NCI-H1417 (cell line): ENCODE data around the gene CLEC2D.
A peak's percentile ranks its signal among the peaks of the same experiment; 100 is the strongest.
"Not testable (repeated sequence)": the region's sequence is repeated elsewhere in the genome, so short reads cannot be mapped to it uniquely, and the experiment has no call there.

ENCODE experiments used
- DNase-seq, 3 experiments: peaks; one replicate each; lab custom pipeline; 2025; lab: John Stamatoyannopoulos, UW

Gene CLEC2D, protein sequence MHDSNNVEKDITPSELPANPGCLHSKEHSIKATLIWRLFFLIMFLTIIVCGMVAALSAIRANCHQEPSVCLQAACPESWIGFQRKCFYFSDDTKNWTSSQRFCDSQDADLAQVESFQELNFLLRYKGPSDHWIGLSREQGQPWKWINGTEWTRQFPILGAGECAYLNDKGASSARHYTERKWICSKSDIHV

DNA sequence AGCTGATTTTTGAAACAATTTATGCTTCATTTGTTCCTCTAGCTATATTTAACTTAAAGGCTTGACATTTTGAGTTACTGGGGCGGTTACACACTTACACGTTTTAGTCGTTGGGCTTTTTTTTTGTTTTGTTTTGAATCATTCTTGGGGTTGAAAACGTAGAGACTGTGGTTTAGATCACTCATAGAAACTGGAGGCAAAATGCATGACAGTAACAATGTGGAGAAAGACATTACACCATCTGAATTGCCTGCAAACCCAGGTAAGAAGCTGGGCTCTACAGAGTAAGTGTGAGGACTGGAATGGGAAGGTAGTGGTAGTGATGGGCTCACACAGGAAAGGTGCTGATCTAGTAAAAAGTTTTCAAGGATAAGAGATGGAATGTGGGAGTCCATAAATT is at the start of gene CLEC2D:
Gene CLEC2D, plus strand, starts transcription at position 180 of the 400 bp plus-strand sequence. Its CDS starts 22 bp downstream, at position 202.
- DNase-seq = no peak

DNA sequence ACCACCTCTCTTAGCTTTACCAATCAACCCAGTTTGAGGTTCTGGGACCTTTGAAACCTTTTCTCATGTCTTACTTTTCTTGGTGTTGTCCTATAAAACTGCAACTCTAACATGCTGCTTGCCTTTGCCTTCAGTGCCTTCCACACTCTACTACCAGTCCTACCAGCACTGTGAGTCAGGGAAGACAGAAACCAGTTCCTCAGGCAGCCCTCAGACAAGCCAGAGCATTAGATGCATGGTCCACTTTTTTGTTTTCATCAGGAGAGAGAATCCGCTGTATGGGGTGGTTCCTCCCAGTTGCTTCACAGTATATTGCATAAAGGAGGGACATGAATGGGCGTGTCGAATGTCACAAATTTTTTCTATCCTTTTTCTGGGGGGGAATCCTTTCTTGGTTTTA is 44.5 kb upstream of the CLEC2D start:
- DNase-seq = no peak

DNA sequence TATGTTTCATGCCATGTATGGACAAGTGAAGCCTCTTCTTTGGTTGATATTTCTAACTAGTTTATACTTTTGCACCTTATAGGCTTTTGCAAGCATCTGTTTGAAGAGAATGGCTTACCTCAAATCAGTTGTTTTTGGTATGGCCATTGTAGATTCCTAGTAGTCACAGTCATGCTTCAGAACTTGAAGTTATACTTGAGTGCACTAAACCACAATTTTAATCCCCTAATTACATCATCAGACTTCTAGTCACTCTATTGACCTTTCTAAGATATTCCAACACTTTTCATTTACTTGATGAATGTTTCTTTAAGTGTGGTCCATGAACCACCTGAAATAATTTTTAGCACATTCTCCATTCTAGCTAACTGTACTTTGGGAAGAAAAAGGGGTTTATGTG is 43.2 kb upstream of the CLEC2D start:
- DNase-seq = no peak

DNA sequence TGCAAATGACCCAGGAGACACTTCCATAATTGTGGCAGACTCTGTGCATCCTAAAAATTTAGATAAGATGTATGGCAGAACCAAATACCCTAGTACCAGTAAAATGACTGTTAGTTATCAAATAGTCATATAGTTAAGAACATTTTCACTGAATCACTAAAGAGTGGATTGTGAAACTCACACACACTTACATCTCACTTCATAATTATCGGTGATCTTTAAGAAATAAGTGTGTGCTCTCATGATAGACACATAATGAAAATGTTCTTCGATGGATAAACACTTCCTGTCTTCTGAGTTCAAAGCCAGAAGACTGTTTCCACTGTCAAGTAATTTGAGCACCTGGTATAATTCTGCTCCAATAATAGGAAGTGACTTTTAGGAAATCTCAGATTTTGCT is 42.7 kb upstream of the CLEC2D start:
- no peak for DNase-seq

DNA sequence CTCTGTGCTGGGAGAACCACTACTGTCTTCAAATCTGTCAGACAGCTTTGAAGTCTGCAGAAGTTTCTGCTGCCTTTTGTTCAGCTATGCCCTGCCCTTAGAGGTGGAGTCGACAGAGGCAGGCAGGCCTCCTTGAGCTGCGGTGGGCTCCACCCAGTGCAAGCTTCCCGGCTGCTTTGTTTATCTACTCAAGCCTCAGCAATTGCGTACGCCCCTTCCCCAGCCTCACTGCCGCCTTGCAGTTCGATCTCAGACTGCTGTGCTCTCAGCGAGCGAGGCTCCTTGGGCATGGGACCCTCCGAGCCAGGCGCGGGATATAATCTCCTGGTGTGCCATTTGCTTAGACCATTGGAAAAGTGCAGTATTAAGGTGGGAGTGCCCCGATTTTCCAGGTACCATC is 36.7 kb upstream of the CLEC2D start:
- DNase-seq = no peak

DNA sequence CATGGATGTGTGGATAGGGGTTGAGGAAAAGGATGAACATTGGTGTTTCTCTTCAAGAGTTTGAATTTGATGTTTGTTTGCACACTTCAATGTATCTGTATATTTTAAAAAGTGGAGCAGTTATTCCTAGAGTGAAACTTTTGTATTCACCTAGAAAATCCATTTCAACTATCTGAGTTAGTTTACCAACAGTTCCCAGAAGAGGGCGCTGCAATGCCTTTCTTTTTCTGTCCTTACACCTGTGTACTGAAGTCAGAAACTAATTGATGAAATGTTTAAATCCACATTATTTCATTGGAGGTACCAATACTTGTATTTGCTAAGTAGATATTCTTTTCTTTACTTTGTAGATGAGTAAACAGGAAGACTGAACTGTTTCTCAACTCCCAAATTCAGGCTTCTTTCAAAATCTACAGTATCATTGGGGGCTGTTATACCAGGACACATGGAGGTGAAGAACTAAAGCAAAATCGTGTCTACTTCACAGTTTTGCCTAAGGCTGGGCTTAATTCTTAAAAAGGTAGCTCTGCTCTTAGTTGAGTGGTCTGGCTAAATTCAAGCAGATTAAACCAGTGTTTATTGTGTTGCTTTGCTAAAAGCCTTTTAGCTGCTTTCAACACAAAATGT is 35.2 kb upstream of the CLEC2D start:
- peak; percentile 8 to 71 (median 26) for DNase-seq

DNA sequence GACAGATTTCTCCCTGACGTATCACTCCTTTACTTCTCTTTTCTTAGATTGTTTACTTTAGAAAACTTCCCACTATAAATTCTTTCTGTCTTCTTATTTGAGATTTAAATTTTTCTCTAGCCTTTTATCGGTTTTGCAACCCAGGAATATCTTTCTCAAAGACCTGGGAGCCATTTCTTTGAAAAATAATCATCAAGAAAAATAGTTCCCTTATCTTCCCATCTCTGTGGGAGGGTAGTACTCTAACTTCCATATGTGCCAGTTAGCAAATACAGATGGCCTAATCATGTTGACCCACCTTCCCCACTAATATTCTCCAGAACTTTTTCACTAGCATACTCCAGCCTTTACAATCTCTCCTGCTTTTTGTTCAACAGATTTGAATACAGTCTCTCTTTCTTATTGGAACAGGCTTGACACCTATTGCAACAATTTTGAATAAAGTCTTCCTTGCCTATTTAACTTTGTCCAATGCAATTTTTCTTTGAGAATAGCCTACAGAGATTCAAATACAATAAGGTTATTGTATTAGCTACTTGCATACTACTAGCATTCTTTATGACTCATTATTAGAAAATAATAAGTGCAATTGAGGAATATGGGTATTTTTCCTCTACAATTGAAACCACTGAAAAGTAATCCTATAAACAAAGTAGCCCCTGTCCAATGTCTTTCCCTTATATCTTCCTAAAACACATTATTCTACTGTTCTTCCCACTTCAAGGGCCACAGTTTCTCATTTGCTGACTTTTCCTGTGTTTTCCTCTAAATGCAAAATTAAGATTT is 34.4 kb upstream of the CLEC2D start:
- DNase-seq = no peak

DNA sequence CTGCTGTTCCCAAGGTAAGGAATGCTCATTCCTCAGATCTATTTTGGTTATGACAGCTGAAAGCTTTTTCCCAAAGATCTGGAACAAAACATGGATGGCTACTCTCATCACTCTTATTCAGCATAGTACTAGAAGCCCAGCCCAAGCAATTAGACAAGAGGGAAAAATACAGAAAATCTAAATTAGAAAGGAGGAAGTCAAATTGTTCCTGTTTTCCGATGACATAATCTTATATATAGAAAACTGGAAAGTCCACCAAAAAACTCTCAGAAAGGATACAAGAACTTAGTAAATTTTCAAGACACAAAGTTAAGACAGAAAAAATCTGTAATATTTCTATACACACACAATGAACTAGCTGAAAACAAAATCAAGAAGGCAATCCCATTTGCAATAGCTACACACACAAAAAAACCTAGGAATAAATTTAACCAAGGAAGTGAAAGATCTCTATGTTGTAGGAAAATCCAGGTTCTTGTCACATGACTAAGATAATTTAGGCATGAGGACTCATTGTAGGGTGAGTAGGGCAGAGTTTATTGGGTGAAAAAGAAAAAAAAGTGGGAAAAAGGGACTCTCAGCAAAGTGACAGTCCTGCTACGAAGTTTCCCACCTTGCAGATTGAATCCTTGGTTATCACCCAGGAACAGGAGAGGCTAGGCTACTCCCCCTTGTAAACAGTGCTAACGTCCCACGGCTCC is 33.2 kb upstream of the CLEC2D start:
- DNase-seq = no peak

DNA sequence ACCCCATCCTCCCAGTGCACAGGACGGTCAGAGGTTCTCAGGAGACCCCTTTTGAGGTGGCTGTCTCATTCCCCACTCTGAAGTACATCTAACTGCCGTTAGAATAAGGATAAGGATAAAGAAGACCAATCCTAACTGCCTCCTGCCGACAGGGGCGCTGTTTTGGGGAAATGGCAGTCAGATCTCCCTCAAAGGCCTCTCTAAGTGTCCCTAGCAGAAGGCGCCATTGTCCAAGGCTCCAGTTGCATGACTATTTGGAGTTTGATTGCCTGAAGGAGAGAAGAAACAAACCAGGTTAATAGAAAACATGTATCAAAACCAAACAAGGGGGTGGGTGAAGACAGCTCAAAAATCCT is 32.7 kb upstream of the CLEC2D start:
- no peak for DNase-seq

DNA sequence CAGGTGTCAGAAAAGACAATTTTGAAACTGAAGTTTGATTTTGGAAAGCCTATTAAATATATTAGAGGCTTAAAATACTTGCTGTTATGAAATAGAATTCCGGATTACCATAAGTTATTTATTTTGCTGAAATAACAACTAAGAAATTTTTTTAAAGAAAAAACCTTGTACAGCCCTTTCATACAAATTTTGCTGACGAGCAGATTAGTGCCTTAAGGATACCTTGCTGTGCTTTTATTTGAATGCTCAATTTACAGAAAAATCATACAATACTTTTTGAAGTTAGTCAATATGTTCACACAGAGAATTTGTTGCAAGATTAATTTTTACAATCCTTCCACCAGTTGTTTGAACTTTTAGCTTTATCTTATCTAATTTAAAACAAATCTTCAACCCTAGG is 29.5 kb upstream of the CLEC2D start:
- no peak for DNase-seq

DNA sequence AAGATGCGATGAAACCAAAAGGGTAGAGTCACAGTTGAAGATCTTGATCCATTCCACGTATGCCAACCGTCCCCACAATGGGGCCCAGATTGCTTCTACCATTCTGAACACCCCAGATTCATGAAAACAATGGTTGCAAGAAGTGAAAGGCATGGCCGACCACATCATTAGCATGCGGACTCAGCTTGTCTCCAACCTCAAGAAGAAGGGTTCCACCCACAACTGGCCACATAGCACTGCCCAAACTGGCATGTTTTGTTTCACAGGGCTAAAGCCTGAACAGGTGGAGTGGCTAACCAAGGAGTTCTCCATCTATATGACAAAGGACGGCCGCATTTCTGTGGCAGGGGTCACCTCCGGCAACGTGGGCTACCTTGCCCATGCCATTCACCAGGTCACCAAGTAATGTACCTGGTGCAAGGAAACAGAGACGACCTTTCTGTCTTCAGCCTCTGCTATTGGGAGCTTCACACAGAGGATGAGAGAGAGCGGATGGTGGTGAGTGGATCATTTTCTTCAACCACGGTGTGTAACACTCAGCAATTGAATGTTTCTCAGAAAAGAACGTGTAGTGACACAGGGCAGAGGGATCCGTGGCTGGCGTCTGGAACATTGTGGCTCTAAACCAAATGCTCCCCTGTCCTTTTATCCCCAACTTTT is 26.8 kb upstream of the CLEC2D start:
- no peak for DNase-seq

DNA sequence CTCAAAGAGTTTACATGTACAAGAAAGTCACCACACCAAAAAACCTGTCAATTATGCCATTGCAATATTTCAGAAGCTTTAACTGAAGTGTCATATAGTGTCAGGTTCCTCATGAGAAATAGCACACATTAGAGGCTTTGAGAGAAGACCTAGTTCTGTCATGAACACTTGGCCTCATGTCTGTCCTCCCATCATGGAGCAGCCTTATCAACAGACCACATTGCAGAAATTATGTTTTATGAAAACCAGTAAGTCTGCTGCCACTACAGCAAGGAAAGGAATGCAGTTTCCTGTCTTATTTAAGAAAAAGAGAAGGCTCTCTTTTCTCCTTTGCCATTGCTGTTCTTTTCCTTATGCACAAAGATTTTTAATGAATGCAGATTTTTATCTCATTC is 26.2 kb upstream of the CLEC2D start:
- DNase-seq = no peak

DNA sequence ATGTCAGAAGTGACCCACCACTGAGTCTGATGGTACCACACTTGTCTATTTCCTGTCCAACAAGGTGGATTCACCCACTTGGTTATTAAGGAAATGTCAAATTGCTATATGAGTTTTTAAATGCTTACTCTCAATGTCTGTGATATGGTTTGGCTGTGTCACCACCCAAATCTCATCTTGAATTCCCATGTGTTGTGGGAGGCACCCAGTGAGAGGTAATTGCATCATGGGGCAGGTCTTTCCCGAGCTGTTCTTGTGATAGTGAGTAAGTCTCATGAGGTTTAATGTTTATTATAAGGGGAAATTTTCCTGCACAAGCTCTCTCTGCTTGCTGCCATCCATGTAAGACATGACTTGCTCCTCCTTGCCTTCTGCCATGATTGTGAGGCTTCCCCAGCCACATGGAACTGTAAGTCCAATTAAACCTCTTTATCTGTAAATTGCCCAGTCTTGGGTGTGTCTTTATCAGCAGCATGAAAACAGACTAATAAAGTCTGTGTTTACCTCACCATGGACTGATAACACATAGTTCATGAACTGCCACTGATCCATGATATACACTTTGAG is 24.4 kb upstream of the CLEC2D start:
- DNase-seq = not testable (repeated sequence)

DNA sequence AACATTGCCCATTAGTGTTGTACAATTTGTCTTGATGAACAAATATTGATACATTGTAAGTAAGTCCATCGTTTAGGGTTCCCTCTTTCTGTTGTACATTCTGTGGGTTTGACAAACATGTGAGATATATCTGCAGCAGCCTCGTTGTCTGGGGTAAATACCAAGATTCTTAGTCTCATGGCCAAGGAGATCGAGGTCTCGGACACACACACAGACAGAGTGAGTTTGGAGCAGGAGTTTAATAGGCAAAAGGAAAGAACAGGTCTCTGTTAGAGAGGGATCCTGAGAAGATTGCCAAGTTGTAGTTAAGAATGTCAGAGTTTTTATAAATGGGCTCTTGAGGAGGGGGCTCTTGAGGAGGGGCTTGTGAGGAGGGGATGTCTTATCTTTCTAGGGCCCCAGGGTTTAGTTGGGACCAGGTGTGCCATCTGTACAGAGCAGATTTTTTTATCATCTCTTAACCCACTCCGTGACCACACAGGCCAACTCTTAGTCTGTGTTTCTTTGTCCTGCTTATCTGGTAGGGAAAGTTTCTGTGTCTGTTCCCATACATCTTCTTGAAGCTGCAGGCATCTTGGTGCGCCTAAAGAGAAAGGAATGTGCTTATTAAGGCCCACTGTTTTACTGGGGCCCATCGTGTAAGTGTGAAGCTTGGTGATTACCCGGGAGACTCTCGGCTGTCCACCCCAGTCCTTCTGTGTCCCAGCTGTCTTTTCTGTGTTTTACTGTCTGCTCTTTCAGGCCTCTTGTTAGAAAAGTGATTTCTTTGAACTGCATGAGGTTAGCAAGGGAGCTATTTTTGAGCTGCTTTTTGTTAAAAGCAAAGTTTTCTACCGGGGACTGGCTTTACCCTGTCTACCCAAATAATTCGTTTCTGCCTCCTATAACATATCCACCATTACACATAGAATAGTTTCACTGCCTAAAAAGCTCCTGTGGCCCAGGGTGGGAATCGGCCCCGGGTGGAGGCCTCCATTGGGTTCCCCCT is 22.4 kb upstream of the CLEC2D start:
- peak in 1 of 3 experiments; percentile 25 for DNase-seq

DNA sequence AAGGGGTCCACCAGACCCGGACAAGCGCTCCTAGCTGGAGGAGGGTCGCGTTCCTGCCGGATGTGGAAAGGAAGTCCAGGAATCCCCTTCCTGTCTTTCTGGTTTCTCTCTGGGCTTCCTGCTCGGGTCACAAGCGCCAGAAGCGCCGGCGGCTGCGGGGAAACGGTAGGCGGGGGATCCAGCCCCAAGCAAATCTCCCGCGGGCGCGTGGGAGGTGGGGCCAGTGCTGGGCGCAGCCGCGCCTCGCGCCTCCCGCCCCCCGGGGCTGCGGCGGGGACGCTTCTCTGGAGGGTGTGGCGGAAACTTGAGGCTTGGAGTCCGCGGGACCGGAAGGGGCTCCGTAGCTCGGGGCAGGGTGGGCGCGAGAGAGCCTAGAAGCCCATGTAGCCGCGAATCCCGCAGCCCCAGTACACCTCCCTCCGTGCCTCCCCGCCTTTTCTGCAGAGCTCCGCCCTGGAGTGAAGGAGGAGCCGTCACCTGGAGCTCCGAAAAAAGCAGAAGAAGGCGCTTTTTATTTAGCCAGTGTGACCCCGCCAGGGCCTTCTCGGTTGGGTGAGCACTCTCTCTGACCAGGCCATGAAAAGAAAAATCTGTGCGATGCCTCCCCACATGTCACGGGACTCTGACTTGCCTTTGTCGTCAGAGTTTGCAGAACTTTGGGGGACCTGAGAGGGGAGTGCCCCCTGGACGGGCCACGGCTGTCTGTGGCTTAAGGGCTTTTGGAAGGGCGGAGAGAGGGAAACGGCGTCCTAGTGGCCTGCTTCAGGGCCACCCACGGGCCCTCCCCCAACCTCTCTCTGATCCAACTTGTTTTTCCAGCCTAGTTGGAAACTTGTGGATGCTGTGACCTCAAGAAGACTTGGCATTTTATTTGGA is 21.4 kb upstream of the CLEC2D start:
- peak; percentile 55 to 92 (median 92) for DNase-seq

DNA sequence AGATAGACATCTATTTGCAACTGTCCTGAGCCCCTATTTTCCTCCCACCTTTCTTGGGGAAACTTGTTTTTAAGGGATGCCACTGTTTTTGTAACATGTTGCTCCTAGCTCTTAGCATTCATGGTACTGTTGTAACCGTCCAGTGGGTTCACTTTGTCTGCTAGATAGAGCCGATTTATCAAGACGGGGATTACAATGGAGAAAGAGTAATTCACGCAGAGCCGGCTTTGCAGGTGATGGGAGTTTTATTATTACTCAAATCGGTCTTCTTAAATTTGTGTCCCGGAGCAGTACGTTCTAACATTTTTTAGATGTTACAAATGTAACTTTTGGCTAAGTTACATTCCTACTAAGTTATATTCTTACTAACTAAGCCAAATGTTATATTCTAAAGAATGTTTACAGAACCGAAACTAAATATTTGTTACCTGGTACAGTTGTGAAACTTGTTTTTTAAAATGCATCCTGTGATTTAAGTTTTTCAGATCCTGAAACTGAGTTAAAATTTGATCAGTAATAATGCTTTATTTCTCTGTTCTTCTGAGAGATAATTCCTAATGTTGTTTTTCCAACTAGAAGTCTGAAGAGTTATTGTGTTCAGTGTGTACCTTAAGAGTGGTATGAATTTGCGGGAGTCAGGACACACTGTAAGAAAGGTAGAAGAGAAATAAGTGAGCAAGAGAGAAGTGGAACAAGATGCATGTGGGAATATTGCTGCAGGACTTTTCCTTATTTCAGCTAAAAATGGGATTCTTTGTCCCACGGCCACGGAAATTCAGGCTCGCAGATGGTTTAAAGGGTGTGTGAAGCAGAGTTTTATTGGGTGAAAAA is 20.6 kb upstream of the CLEC2D start:
- peak in 1 of 3 experiments; percentile 80 for DNase-seq

DNA sequence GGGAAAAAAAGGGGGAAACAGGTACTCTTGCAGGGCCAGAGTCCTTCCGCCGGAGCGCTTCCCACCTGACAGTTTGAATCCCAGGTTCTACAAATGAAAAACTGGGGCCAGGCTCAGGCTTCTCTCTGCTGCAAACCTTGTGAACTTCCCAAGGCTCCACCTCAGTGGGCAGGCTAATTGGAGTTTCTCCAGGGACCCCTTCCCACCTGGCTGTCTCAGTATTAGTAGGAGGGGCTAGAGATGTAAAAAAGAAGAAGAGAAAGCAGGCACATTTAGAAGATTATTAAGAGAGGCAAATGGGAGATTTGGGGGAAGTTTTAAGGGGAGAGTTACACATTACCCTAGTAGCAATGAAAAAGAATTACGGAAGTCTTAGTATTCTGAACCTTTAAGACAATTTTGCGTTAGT is 20.0 kb upstream of the CLEC2D start:
- no peak for DNase-seq

DNA sequence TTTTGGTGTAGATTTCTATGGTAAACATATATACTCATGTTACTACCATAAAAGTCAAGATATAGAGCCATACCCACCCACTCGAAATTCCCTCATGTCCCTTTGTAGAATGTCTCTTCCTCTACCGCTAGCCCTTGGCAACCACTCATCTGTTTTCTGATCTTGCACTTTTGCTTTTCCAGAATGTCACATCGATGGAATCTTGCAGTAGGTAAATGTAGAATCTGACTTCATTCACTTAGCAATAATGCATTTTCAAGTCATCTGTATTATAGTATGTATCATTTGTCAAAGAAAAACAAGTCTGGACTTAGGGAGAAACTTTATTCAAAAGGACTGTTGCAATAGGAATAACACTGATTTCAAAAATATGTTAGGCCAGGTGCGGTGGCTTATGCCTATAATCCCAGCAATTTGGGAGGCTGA is 19.3 kb upstream of the CLEC2D start:
- no peak for DNase-seq
